Measurements from ENCODE around the gene USP20.
"Not testable (repeated sequence)": the region's sequence is repeated elsewhere in the genome, so short reads cannot be mapped to it uniquely, and the experiment has no call there.

USP20 gene

GRCh38 chr9:129835128-129835859, at the start of gene USP20, which contains the start of gene C9orf78:
USP20 (plus strand) TSS chr9:129835458; CDS start chr9:129852556, 17,098 bp downstream.
C9orf78 (minus strand) TSS chr9:129835275; CDS start chr9:129835221, 54 bp downstream.
- DNase-seq, result peak; percentile 95

- DNase-seq, result no peak
These were observed 49.4 kb upstream of the USP20 start for GRCh38 chr9:129785866-129786265.

- no peak for DNase-seq
These were observed 48.8 kb upstream of the USP20 start for GRCh38 chr9:129786481-129786880.

GRCh38 chr9:129794549-129794948, 40.7 kb upstream of the USP20 start:
- DNase-seq, result no peak

GRCh38 chr9:129796029-129796428, 39.2 kb upstream of the USP20 start:
- not testable (repeated sequence) for DNase-seq

GRCh38 chr9:129798973-129799372, 36.3 kb upstream of the USP20 start:
- no peak for DNase-seq

GRCh38 chr9:129801504-129801903, 33.8 kb upstream of the USP20 start:
- no peak for DNase-seq

GRCh38 chr9:129802833-129803675, 32.2 kb upstream of the USP20 start, which contains the start of gene TOR1B:
TOR1B (plus strand) TSS chr9:129803184; CDS start chr9:129803213, 29 bp downstream.
- peak; percentile 69 for DNase-seq

- no peak for DNase-seq
These were observed 31.6 kb upstream of the USP20 start for GRCh38 chr9:129803676-129804060.

- no peak for DNase-seq
These were observed 29.2 kb upstream of the USP20 start for GRCh38 chr9:129806061-129806460.

GRCh38 chr9:129809346-129809745, 25.9 kb upstream of the USP20 start:
- no peak for DNase-seq

GRCh38 chr9:129810116-129810515, 25.1 kb upstream of the USP20 start:
- no peak for DNase-seq

- DNase-seq, result no peak
These were observed 24.5 kb upstream of the USP20 start for GRCh38 chr9:129810788-129811187.

- DNase-seq, result no peak
These were observed 23.3 kb upstream of the USP20 start for GRCh38 chr9:129811967-129812363.

GRCh38 chr9:129812385-129812784, 22.9 kb upstream of the USP20 start:
- DNase-seq, result no peak

- no peak for DNase-seq
These were observed 21.6 kb upstream of the USP20 start for GRCh38 chr9:129813661-129814060.

- DNase-seq, result no peak
These were observed 20.6 kb upstream of the USP20 start for GRCh38 chr9:129814432-129815223.

- no peak for DNase-seq
These were observed 20.0 kb upstream of the USP20 start for GRCh38 chr9:129815278-129815677.

GRCh38 chr9:129816501-129817435, 18.5 kb upstream of the USP20 start:
- no peak for DNase-seq

GRCh38 chr9:129822898-129823541, 12.2 kb upstream of the USP20 start:
- DNase-seq, result no peak

GRCh38 chr9:129823542-129823934, 11.7 kb upstream of the USP20 start:
- no peak for DNase-seq
